Sigmoid colon (tissue), 3 donors: ENCODE data around the gene CCT6B.

Experiments used
- POLR2A ChIP-seq, 2 donors: fragments of 450-650 bp; IDR thresholded peaks; one replicate each; pipeline ENCODE4 v1.6.1; 2016; ENCODE audit warnings: antibody characterized with exemption in 2 of 2, mild to moderate bottlenecking in 2 of 2, moderate library complexity in 2 of 2
- TF ChIP-seq, protein P1 (sequence below), 4 experiments: fragments of 450-650 bp in 3 of 4; fragments of 200-600 bp in 1 of 4; IDR thresholded peaks; one replicate each; pipeline ENCODE4 v1.5.1; 2016 to 2019; ENCODE audit warnings: antibody characterized with exemption in 4 of 4, mild to moderate bottlenecking in 3 of 4, moderate library complexity in 2 of 4

DNA sequence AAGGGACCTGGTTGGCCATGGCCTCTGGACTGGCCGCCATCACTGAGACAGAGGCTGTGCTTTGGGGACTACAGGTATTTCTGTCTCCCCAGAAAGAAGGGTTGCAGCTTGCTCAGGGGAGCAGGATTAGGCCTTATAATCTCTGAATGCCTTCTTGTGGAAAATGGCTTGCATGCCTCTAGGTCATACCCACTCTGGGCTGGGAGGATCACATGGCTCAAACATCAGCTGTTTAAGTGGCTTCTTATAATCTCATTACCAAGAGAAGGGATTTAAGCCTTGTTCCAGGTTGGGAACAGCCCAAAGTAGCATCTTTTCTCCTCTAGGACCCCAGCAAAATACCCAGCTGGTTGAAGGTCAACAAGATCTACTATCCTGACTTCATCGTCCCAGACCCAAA lies 38.2 kb upstream of the CCT6B start:
- no peak for TF ChIP-seq POLR2A (IDR thresholded peaks at IDR 0.05)
- TF ChIP-seq, protein P1, sequence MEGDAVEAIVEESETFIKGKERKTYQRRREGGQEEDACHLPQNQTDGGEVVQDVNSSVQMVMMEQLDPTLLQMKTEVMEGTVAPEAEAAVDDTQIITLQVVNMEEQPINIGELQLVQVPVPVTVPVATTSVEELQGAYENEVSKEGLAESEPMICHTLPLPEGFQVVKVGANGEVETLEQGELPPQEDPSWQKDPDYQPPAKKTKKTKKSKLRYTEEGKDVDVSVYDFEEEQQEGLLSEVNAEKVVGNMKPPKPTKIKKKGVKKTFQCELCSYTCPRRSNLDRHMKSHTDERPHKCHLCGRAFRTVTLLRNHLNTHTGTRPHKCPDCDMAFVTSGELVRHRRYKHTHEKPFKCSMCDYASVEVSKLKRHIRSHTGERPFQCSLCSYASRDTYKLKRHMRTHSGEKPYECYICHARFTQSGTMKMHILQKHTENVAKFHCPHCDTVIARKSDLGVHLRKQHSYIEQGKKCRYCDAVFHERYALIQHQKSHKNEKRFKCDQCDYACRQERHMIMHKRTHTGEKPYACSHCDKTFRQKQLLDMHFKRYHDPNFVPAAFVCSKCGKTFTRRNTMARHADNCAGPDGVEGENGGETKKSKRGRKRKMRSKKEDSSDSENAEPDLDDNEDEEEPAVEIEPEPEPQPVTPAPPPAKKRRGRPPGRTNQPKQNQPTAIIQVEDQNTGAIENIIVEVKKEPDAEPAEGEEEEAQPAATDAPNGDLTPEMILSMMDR (IDR thresholded peaks at IDR 0.05): no peak
